Stimulated activated CD8-positive, alpha-beta memory T cell treated with anti-CD3 and anti-CD28 coated beads, Interleukin-15, amount 100 ng/mL, for 48 hours (primary cell): ENCODE data around the gene DPH1.
A peak's percentile ranks its signal among the peaks of the same experiment; 100 is the strongest.

Experiments used
- DNase-seq, 2 donors: peaks; one replicate each; pipeline ENCODE4 v3.0.0-alpha.2; 2020; ENCODE audit warnings: low read depth in 2 of 2

The DPH1 gene

GRCh38 chr17:2027528-2028233, 2.3 kb upstream of the DPH1 start:
- DNase-seq, result no peak

- no peak for DNase-seq
Measured at GRCh38 chr17:2028234-2028614, 1.7 kb upstream of the DPH1 start.

- no peak for DNase-seq
Measured at GRCh38 chr17:2028737-2029136, 1.2 kb upstream of the DPH1 start.

GRCh38 chr17:2030779-2031163, 818 bp downstream of the DPH1 start:
- no peak for DNase-seq

GRCh38 chr17:2033153-2033552, 3.2 kb downstream of the DPH1 start:
- no peak for DNase-seq

- DNase-seq, result no peak
Measured at GRCh38 chr17:2034157-2034556, 4.2 kb downstream of the DPH1 start.

GRCh38 chr17:2034806-2035540, 5.0 kb downstream of the DPH1 start:
- DNase-seq, result no peak

- DNase-seq, result no peak
Measured at GRCh38 chr17:2035541-2036488, 5.9 kb downstream of the DPH1 start.

- no peak for DNase-seq
Measured at GRCh38 chr17:2037155-2037554, 7.2 kb downstream of the DPH1 start.

- no peak for DNase-seq
Measured at GRCh38 chr17:2040219-2040827, 10.4 kb downstream of the DPH1 start.

GRCh38 chr17:2040942-2041560, 11.1 kb downstream of the DPH1 start:
- no peak for DNase-seq

GRCh38 chr17:2041561-2042389, 11.8 kb downstream of the DPH1 start, which contains the start of gene OVCA2:
TSS of gene OVCA2 (plus strand) at chr17:2042022. CDS start at chr17:2042048, 26 bp downstream.
- peak; percentile 92 to 96 for DNase-seq

- no peak for DNase-seq
Measured at GRCh38 chr17:2042390-2042847, 12.5 kb downstream of the DPH1 start.

GRCh38 chr17:2042933-2043332, 13.0 kb downstream of the DPH1 start:
- DNase-seq, result no peak

- DNase-seq, result no peak
Measured at GRCh38 chr17:2043785-2044184, 13.8 kb downstream of the DPH1 start.

GRCh38 chr17:2044263-2044894, 14.4 kb downstream of the DPH1 start:
- DNase-seq, result no peak

- no peak for DNase-seq
Measured at GRCh38 chr17:2047590-2047989, 17.6 kb downstream of the DPH1 start.

GRCh38 chr17:2048805-2049204, 18.9 kb downstream of the DPH1 start:
- no peak for DNase-seq

GRCh38 chr17:2049333-2050299, 19.7 kb downstream of the DPH1 start:
- DNase-seq, result peak; percentile 79 to 83
